SK-N-SH (cell line): ENCODE measurements around the gene ADAMTS16. TPM values are rescaled to one million over a fixed set of nuclear protein-coding genes. Genes with fewer than 3 reads are reported as not detected.

Source experiments
- CTCF ChIA-PET: fragments of 300-600, 350-600 bp; formaldehyde crosslinking; extraction: SDS; loops from one replicate; lab custom pipeline; 2021; lab: Yijun Ruan, JAX
- POLR2A ChIA-PET: fragments of 350-600 bp; sonication (Branson Sonifier 250); formaldehyde crosslinking; extraction: SDS; loops from one replicate; lab custom pipeline; 2020; ENCODE audit warnings: antibody characterized with exemption, inconsistent platforms; lab: Yijun Ruan, JAX
- DNase-seq: peaks from one replicate; pipeline ENCODE4 v3.0.0; 2012
- H2AFZ ChIP-seq: fragments of 200-600 bp; sonication (generic); 2 replicates; pipeline ENCODE4 v1.8.1; 2016; ENCODE audit warnings: antibody characterized with exemption, mild to moderate bottlenecking, low read depth
- H3F3A ChIP-seq: fragments of 200-600 bp; sonication (generic); replicated peaks from 2 replicates; pipeline ENCODE3; 2016; ENCODE audit warnings: antibody characterized with exemption, mild to moderate bottlenecking; ENCODE audit not compliant: insufficient read depth
- H3K27ac ChIP-seq, 2 experiments: fragments of 200-500 bp in 1 of 2; fragments of 200-600 bp in 1 of 2; sonication (Bioruptor generic) in 1 of 2; sonication (generic), shearing (Covaris generic) in 1 of 2; 2 replicates each; pipeline versions ENCODE4 v1.5.1 to v1.6.1; 2014 to 2016; ENCODE audit warnings: low read depth in 2 of 2, inconsistent platforms in 1 of 2, low read length in 1 of 2, mild to moderate bottlenecking in 1 of 2, mixed read lengths in 1 of 2
- H3K27me3 ChIP-seq: fragments of 200-600 bp; sonication (generic), shearing (Covaris generic); 2 replicates; pipeline ENCODE4 v1.6.1; 2016; ENCODE audit warnings: mixed run types; ENCODE audit not compliant: insufficient read depth
- H3K36me3 ChIP-seq, 2 experiments: fragments of 200-500 bp in 1 of 2; fragments of 200-600 bp in 1 of 2; sonication (Bioruptor generic) in 1 of 2; sonication (generic) in 1 of 2; replicated peaks in 1 of 2; 2 replicates each; pipeline versions ENCODE3 to v1.5.1; 2014 to 2016; ENCODE audit warnings: low read length in 1 of 2, mild to moderate bottlenecking in 1 of 2; ENCODE audit not compliant: insufficient read depth in 2 of 2, control insufficient read depth in 1 of 2
- H3K4me1 ChIP-seq, 2 experiments: fragments of 200-500 bp in 1 of 2; fragments of 200-600 bp in 1 of 2; sonication (Bioruptor generic) in 1 of 2; sonication (generic), shearing (Covaris generic) in 1 of 2; 2 replicates each; pipeline versions ENCODE4 v1.5.1 to v1.6.1; 2014 to 2016; ENCODE audit warnings: low read depth in 1 of 2, low read length in 1 of 2, mixed run types in 1 of 2; ENCODE audit not compliant: insufficient read depth in 2 of 2, control insufficient read depth in 1 of 2
- H3K4me2 ChIP-seq: fragments of 200-600 bp; sonication (generic), shearing (Covaris generic); 2 replicates; pipeline ENCODE4 v1.6.1; 2017; ENCODE audit warnings: mixed run types
- H3K4me3 ChIP-seq, 2 experiments: fragments of 200-500 bp in 1 of 2; fragments of 200-600 bp in 1 of 2; sonication (Bioruptor generic) in 1 of 2; sonication (generic), shearing (Covaris generic) in 1 of 2; 2 replicates each; pipeline versions ENCODE4 v1.5.1 to v1.8.1; 2014 to 2016; ENCODE audit warnings: low read depth in 2 of 2, inconsistent platforms in 1 of 2, low read length in 1 of 2, mild to moderate bottlenecking in 1 of 2, mixed read lengths in 1 of 2, moderate library complexity in 1 of 2
- H3K79me2 ChIP-seq: fragments of 200-600 bp; sonication (generic); 2 replicates; pipeline ENCODE4 v1.8.1; 2017; ENCODE audit warnings: mild to moderate bottlenecking; ENCODE audit not compliant: insufficient read depth
- H3K9ac ChIP-seq: fragments of 200-600 bp; sonication (generic); 2 replicates; pipeline ENCODE4 v1.6.1; 2017; ENCODE audit warnings: mixed run types
- H3K9me2 ChIP-seq: fragments of 200-600 bp; sonication (generic); 2 replicates; pipeline ENCODE4 v1.6.1; 2017; ENCODE audit warnings: mixed run types
- H3K9me3 ChIP-seq: fragments of 200-600 bp; sonication (generic); 2 replicates; pipeline ENCODE4 v1.6.1; 2017; ENCODE audit warnings: mixed run types, mild to moderate bottlenecking, moderate library complexity
- H4K20me1 ChIP-seq: fragments of 200-600 bp; sonication (generic); 2 replicates; pipeline ENCODE4 v1.6.1; 2017; ENCODE audit warnings: mild to moderate bottlenecking, mixed run types; ENCODE audit not compliant: insufficient read depth
- CHD2 ChIP-seq: fragments of 150-350 bp; IDR thresholded peaks from 2 replicates; pipeline ENCODE4 v1.6.1; 2018; ENCODE audit warnings: low read length; ENCODE audit not compliant: partially characterized antibody
- CTCF ChIP-seq: fragments of 200-600 bp; sonication (generic); IDR thresholded peaks from 2 replicates; pipeline ENCODE4 v1.6.1; 2017; ENCODE audit warnings: antibody characterized with exemption, mild to moderate bottlenecking, moderate library complexity
- ELF1 ChIP-seq: IDR thresholded peaks from 2 replicates; pipeline ENCODE4 v1.4.0; 2012
- EP300 ChIP-seq, 2 experiments: IDR thresholded peaks; 2 replicates each; pipeline versions ENCODE4 v1.4.0 to v1.6.1; 2012; ENCODE audit warnings: borderline replicate concordance in 1 of 2, low read depth in 1 of 2, low read length in 1 of 2
- FOXJ3 ChIP-seq: sonication (generic); formaldehyde crosslinking; IDR thresholded peaks from 2 replicates; pipeline ENCODE4 v1.5.1; 2020; ENCODE audit warnings: mild to moderate bottlenecking, missing genetic modification reagents
- FOXM1 ChIP-seq: IDR thresholded peaks from 2 replicates; pipeline ENCODE4 v1.4.0; 2012; ENCODE audit warnings: low read depth, mild to moderate bottlenecking
- IRF3 ChIP-seq: fragments of 150-350 bp; IDR thresholded peaks from 2 replicates; pipeline ENCODE4 v1.6.1; 2016; ENCODE audit warnings: mild to moderate bottlenecking, low read depth, low read length
- MEF2A ChIP-seq: IDR thresholded peaks from 2 replicates; pipeline ENCODE4 v1.4.0; 2012; ENCODE audit warnings: low read depth, borderline replicate concordance
- MXI1 ChIP-seq: IDR thresholded peaks from 2 replicates; pipeline ENCODE4 v1.6.1; 2012; ENCODE audit warnings: mild to moderate bottlenecking, low read depth, low read length, improper control_type of control experiment
- PBX3 ChIP-seq: IDR thresholded peaks from 2 replicates; pipeline ENCODE4; 2012
- POLR2AphosphoS5 ChIP-seq: IDR thresholded peaks from 2 replicates; pipeline ENCODE4 v1.6.1; 2012; ENCODE audit warnings: low read depth, low read length
- RAD21 ChIP-seq: IDR thresholded peaks from 2 replicates; pipeline ENCODE4 v1.6.1; 2012; ENCODE audit warnings: mild to moderate bottlenecking, low read length
- REST ChIP-seq: IDR thresholded peaks from 2 replicates; pipeline ENCODE4 v1.6.1; 2012; ENCODE audit warnings: mild to moderate bottlenecking, low read depth, low read length, moderate library complexity
- RFX5 ChIP-seq: IDR thresholded peaks from 2 replicates; pipeline ENCODE4 v1.6.1; 2012; ENCODE audit warnings: mild to moderate bottlenecking, improper control_type of control experiment, low read length
- RXRA ChIP-seq: IDR thresholded peaks from 2 replicates; pipeline ENCODE4 v1.4.0; 2012; ENCODE audit warnings: low read depth, mild to moderate bottlenecking, borderline replicate concordance
- TAF1 ChIP-seq: IDR thresholded peaks from 2 replicates; pipeline ENCODE4 v1.6.1; 2012; ENCODE audit warnings: low read depth, mild to moderate bottlenecking, low read length, moderate library complexity, borderline replicate concordance
- TCF12 ChIP-seq: IDR thresholded peaks from 2 replicates; pipeline ENCODE4 v1.4.0; 2012
- USF1 ChIP-seq: IDR thresholded peaks from 2 replicates; pipeline ENCODE4 v1.4.0; 2012; ENCODE audit warnings: low read depth, borderline replicate concordance
- WGBS: methylation state at CpG from one replicate; pipeline ENCODE4 v1.1.6; 2017; ENCODE audit warnings: low lambda C conversion rate; 5-methylcytosine and 5-hydroxymethylcytosine counted together
- polyA plus RNA-seq, 3 experiments: library from polyadenylated mRNA; depleted of rRNA; stranded (reverse); fragments of >200 nt; gene quantifications; 2 replicates each; pipeline ENCODE4 v1.2.3, GENCODE V29; 2012

ADAMTS16 gene
- polyA plus RNA-seq, 1 of the 3 experiments (the other 2 are of a cell fraction): not detected

GRCh38 chr5:5308319-5308718 lies 168.2 kb downstream of the ADAMTS16 start (continued):
- TF ChIP-seq MEF2A: no peak

- TF ChIP-seq MXI1 (no peak), RXRA (no peak), RFX5 (no peak), POLR2AphosphoS5 (no peak), CHD2 (no peak), USF1 (no peak), FOXM1 (no peak), ELF1 (no peak), TAF1 (no peak), IRF3 (no peak), REST (no peak), RAD21 (no peak), EP300 (IDR thresholded peaks at IDR 0.05; ENCODE audit: borderline replicate concordance in 1 of 2, low read depth in 1 of 2, low read length in 1 of 2) (no peak), TCF12 (no peak), PBX3 (no peak), FOXJ3 (CRISPR knock-in tag) (no peak), CTCF (no peak)
- POLR2A ChIA-PET: no interaction called here
- Histone ChIP-seq H3K9ac (no peak overlapping the region), H2AFZ (no peak overlapping the region), H3K36me3 (no peaks in the 10 kb centered on the region), H3K9me3 (no peaks in the 10 kb centered on the region), H3K27ac (no peak overlapping the region), H3K79me2 (no peaks in the 10 kb centered on the region), H4K20me1 (no peaks in the 10 kb centered on the region), H3F3A (no peaks in the 10 kb centered on the region), H3K4me2 (no peak overlapping the region), H3K4me1 (peaks cover 0 to 22% of the 10 kb centered on the region in 2 experiments; a peak in 2 of 4 replicates), H3K27me3 (no peaks in the 10 kb centered on the region), H3K4me3 (no peak overlapping the region), H3K9me2 (no peaks in the 10 kb centered on the region)
- CTCF ChIA-PET: no interaction called here
- WGBS: 77% methylated on average over 5 of the region's 5 CpGs
- DNase-seq: no peak
These were observed 169.5 kb downstream of the ADAMTS16 start for GRCh38 chr5:5309645-5310044.
